ENCODE measurements around the gene SMIM34. TPM values are rescaled to one million over a fixed set of nuclear protein-coding genes. Genes with fewer than 3 reads are reported as not detected.

The SMIM34 gene
- total RNA-seq, 2 experiments from 2014 or later = not detected

- no peak for DNase-seq
- no peak for ATAC-seq
- Mint-ChIP-seq H3K36me3 (ENCODE audit: low read depth) (no peaks in the 10 kb centered on the region), H3K27ac (no peak overlapping the region), H3K9me3 (no peaks in the 10 kb centered on the region), H3K4me1 (ENCODE audit: low read depth) (peaks cover 2% of the 10 kb centered on the region), H3K4me3 (no peak overlapping the region), H3K27me3 (peaks cover 5% of the 10 kb centered on the region)
- CTCF ChIA-PET = interaction anchor here (1.5 kb wide), 1 partner anchor 10 kb away, joined by 9 read pairs; no protein-coding TSS in a partner anchor
- POLR2A ChIA-PET = interaction anchor here (1.2 kb wide), 1 partner anchor 9 kb away, joined by 5 read pairs; no protein-coding TSS in a partner anchor
- TF ChIP-seq CTCF (IDR thresholded peaks at IDR 0.05) = no peak
- intact Hi-C loops (cut with micrococcal nuclease) = no loop called here
Observed at GRCh38 chr21:34372321-34372720, 51.4 kb downstream of the SMIM34 start.

GRCh38 chr21:34369741-34370140 is 54.0 kb downstream of the SMIM34 start:
- no peaks in the 10 kb centered on the region for H3K36me3 Mint-ChIP-seq (ENCODE audit: low read depth)

More at GRCh38 chr21:34369741-34370140, 54.0 kb downstream of the SMIM34 start:
- DNase-seq (no peak), ATAC-seq (no peak)
- H3K27me3 Mint-ChIP-seq = peaks cover 5% of the 10 kb centered on the region
- intact Hi-C loops (cut with micrococcal nuclease) = no loop called here
- no peak overlapping the region for H3K4me3 Mint-ChIP-seq
- H3K27ac Mint-ChIP-seq = no peak overlapping the region
- CTCF ChIA-PET = no interaction called here
- POLR2A ChIA-PET = no interaction called here
- H3K4me1 Mint-ChIP-seq (ENCODE audit: low read depth) = peaks cover 2% of the 10 kb centered on the region
- TF ChIP-seq CTCF (IDR thresholded peaks at IDR 0.05) = no peak
- H3K9me3 Mint-ChIP-seq = no peaks in the 10 kb centered on the region

Other genes with a start within 250 kb of the SMIM34 start
- gene KCNE2, start 59.9 kb downstream of the SMIM34 start, total RNA-seq = not detected
- gene SMIM11, start 48.4 kb downstream of the SMIM34 start, total RNA-seq = 1 to 10 TPM; 5.2 to 7.5 TPM
- gene KCNE1, start 88.3 kb upstream of the SMIM34 start, total RNA-seq = not detected
- gene RCAN1, start 191.2 kb upstream of the SMIM34 start, total RNA-seq = 1 to 10 TPM; 6.1 to 7.8 TPM
- gene CLIC6, start 245.0 kb upstream of the SMIM34 start, total RNA-seq = under 1 TPM; 0.54 to 0.58 TPM

All from activated CD8-positive, alpha-beta T cell treated with anti-CD3 and anti-CD28 coated beads for 36 hours (primary cell).